ENCODE measurements around the gene MEGF10. TPM values are rescaled to one million over a fixed set of nuclear protein-coding genes. Genes with fewer than 3 reads are reported as not detected.

The MEGF10 gene
- total RNA-seq, 1 donor from 2014 or later = not detected

DNA sequence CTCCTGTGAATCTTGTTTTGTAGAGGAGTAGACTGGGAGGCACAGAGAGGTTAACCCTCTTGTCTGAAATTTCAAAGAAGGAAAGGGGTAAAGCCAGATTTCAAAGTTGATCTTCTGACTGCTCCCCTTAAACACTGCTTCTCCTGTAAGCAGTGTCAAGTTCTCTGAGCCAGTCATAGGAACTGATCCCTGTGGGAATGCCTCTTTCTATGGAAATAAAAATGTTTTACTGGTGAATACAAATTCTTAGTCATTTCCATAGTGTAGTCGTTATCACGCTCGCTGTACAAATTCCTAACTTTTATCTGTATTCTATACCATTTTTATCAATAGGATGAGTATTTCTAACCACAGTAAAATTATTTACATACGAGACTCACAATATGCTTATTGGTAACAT, 160.5 kb downstream of the MEGF10 start:
- TF ChIP-seq, protein P1, sequence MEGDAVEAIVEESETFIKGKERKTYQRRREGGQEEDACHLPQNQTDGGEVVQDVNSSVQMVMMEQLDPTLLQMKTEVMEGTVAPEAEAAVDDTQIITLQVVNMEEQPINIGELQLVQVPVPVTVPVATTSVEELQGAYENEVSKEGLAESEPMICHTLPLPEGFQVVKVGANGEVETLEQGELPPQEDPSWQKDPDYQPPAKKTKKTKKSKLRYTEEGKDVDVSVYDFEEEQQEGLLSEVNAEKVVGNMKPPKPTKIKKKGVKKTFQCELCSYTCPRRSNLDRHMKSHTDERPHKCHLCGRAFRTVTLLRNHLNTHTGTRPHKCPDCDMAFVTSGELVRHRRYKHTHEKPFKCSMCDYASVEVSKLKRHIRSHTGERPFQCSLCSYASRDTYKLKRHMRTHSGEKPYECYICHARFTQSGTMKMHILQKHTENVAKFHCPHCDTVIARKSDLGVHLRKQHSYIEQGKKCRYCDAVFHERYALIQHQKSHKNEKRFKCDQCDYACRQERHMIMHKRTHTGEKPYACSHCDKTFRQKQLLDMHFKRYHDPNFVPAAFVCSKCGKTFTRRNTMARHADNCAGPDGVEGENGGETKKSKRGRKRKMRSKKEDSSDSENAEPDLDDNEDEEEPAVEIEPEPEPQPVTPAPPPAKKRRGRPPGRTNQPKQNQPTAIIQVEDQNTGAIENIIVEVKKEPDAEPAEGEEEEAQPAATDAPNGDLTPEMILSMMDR (IDR thresholded peaks at IDR 0.05; ENCODE audit: insufficient read depth, low read length, severe bottlenecking) = no peak
- Histone ChIP-seq H3K36me3 (ENCODE audit: control insufficient read depth, insufficient read depth, low read length) (no peaks in the 10 kb centered on the region), H3K4me3 (ENCODE audit: low read depth, low read length) (no peak overlapping the region), H3K27me3 (ENCODE audit: control insufficient read depth, insufficient read depth, low read length) (no peaks in the 10 kb centered on the region)
- DNase-seq (ENCODE audit: low read depth) = no peak
- FAIRE-seq = no peak

DNA sequence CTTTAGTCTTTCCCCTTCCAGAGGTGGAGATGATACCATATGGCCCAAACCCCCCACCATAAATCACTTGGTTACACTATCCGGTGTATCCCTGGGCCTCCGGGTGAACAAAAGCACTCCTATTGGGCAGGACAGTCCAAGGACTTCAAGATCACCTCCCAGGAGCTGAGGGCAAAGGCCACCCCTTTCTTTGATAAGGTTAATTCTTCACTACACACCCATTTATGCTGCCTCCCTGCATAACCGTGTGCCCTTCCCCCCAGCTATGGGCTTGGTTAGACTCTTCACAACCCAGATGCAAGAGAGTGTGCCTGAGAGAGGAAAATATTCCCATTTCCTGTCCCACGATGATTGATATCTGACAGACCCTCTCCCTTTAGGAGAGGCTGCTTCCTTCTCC, 162.0 kb downstream of the MEGF10 start:
- no peak for DNase-seq (ENCODE audit: low read depth)
- Histone ChIP-seq H3K36me3 (ENCODE audit: control insufficient read depth, insufficient read depth, low read length) (no peaks in the 10 kb centered on the region), H3K4me3 (ENCODE audit: low read depth, low read length) (no peak overlapping the region), H3K27me3 (ENCODE audit: control insufficient read depth, insufficient read depth, low read length) (no peaks in the 10 kb centered on the region)
- TF ChIP-seq, protein P1 (IDR thresholded peaks at IDR 0.05; ENCODE audit: insufficient read depth, low read length, severe bottlenecking) = no peak
- FAIRE-seq = no peak

DNA sequence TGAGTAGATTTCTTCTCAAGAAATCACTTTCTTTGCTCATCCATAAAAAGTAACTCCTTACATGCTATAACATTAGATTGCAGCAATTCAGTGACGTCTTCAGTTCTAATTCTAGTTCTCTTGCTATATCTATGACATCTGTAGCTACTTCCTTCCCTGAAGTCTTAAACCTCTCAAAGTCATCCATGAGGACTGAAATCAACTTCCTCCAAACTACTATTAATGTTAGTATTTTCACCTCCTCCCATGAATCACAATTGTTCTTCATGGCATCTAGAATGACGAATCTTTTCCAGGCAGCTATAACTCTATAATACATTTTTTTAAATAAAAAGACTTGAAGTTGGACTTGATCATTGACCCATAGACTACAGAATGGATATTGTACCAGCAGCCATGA, 180.6 kb downstream of the MEGF10 start:
- peaks cover 4% of the 10 kb centered on the region for H3K27me3 ChIP-seq (ENCODE audit: control insufficient read depth, insufficient read depth, low read length)
- DNase-seq (ENCODE audit: low read depth) (no peak), FAIRE-seq (no peak)
- H3K4me3 ChIP-seq (ENCODE audit: low read depth, low read length) = no peak overlapping the region
- H3K36me3 ChIP-seq (ENCODE audit: control insufficient read depth, insufficient read depth, low read length) = no peaks in the 10 kb centered on the region
- TF ChIP-seq, protein P1 (IDR thresholded peaks at IDR 0.05; ENCODE audit: insufficient read depth, low read length, severe bottlenecking) = no peak

DNA sequence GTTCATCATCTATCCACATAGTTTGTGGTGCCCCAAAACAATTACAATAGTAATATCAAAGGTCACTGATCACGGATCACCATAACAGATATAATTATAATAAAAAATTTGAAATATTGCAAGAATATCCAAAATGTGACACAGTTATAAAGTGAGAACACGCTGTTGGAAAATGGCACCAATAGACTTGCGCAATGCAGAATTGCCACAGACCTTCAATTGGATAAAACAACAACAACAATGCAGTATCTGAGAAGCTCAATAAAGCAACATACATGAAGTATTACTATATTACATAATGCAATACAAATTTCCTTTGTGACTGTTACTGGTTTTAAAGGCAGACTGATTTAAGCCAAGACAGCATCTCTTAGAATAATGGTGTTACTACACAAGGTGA, 182.1 kb downstream of the MEGF10 start:
- Histone ChIP-seq H3K36me3 (ENCODE audit: control insufficient read depth, insufficient read depth, low read length) (no peaks in the 10 kb centered on the region), H3K4me3 (ENCODE audit: low read depth, low read length) (no peak overlapping the region), H3K27me3 (ENCODE audit: control insufficient read depth, insufficient read depth, low read length) (peaks cover 4% of the 10 kb centered on the region)
- TF ChIP-seq, protein P1 (IDR thresholded peaks at IDR 0.05; ENCODE audit: insufficient read depth, low read length, severe bottlenecking) = no peak
- DNase-seq (ENCODE audit: low read depth) (no peak), FAIRE-seq (no peak)

DNA sequence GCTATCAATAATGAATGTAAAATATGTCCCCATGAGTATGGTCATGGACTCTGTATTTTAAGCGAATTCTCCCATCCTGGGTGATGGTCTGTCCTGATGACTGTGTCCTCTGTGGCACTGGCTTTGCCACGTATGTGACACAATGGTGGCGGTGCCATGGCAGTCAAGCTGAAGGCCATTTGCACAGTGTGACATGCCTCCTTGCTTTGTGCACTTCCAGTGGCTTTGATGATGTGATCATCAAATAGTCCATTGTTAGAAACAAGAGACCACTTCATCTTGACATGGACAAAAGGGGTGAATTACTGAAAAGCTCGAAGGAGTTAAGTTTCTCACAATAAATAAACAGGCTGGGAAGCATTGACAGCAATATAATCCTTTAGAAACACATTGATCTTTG, 195.9 kb downstream of the MEGF10 start:
- H3K4me3 ChIP-seq (ENCODE audit: low read depth, low read length) = no peak overlapping the region
- no peaks in the 10 kb centered on the region for H3K36me3 ChIP-seq (ENCODE audit: control insufficient read depth, insufficient read depth, low read length)
- FAIRE-seq = no peak
- DNase-seq (ENCODE audit: low read depth) = no peak
- TF ChIP-seq, protein P1 (IDR thresholded peaks at IDR 0.05; ENCODE audit: insufficient read depth, low read length, severe bottlenecking) = no peak
- H3K27me3 ChIP-seq (ENCODE audit: control insufficient read depth, insufficient read depth, low read length) = no peaks in the 10 kb centered on the region

All from bronchial epithelial cell (primary cell).